ENCODE measurements around the gene AP2S1.

Gene AP2S1

DNA sequence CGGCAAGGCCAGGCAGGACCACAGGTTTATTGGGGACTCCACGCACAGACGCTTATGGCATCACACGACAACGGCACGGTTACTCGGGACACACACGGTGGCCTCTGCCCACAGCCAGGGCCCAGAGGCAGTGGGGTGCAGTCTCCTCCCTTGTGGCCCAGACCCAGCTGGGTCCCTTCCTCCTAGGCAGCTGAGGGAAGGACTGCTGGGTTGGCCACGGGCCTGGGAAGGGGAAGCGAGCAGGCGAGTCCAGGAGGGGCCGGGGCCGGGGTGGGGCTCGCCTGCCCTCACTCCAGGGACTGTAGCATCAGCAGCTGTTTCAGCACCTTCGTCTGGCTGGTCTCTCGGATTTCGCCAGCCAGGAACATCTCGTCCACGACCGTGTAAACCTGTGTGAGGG lies 12.5 kb downstream of the AP2S1 start:
- Histone ChIP-seq H3K79me2 (ENCODE audit: control insufficient read depth, low read length) (0 out of 2 replicates have a peak, but pooled peaks cover 4% of the 10 kb centered on the region), H3F3A (ENCODE audit: control insufficient read depth, insufficient read depth) (peaks cover 3% of the 10 kb centered on the region; the same call in 1 of the 2 replicates), H3K27me3 (ENCODE audit: control insufficient read depth, low read length) (no peaks in the 10 kb centered on the region), H3K9me2 (replicated peaks; ENCODE audit: control insufficient read depth, low read length) (no peaks in the 10 kb centered on the region), H3K4me3 (ENCODE audit: low read length) (no peak overlapping the region), H4K20me1 (ENCODE audit: control insufficient read depth, insufficient read depth, low read depth, low read length) (no peaks in the 10 kb centered on the region), H3K27ac (ENCODE audit: low read depth, low read length) (no peak overlapping the region), H3K9me3 (ENCODE audit: control insufficient read depth, insufficient read depth, low read length) (no peaks in the 10 kb centered on the region), H3K36me3 (ENCODE audit: control insufficient read depth, low read length) (peaks cover 23% of the 10 kb centered on the region), H3K4me1 (ENCODE audit: control insufficient read depth, low read length) (no peaks in the 10 kb centered on the region), H3K4me2 (ENCODE audit: low read length) (no peak overlapping the region)
- no peak for TF ChIP-seq EZH2phosphoT487 (IDR thresholded peaks at IDR 0.05; ENCODE audit: borderline replicate concordance, low read length)
- TF ChIP-seq, protein P1, sequence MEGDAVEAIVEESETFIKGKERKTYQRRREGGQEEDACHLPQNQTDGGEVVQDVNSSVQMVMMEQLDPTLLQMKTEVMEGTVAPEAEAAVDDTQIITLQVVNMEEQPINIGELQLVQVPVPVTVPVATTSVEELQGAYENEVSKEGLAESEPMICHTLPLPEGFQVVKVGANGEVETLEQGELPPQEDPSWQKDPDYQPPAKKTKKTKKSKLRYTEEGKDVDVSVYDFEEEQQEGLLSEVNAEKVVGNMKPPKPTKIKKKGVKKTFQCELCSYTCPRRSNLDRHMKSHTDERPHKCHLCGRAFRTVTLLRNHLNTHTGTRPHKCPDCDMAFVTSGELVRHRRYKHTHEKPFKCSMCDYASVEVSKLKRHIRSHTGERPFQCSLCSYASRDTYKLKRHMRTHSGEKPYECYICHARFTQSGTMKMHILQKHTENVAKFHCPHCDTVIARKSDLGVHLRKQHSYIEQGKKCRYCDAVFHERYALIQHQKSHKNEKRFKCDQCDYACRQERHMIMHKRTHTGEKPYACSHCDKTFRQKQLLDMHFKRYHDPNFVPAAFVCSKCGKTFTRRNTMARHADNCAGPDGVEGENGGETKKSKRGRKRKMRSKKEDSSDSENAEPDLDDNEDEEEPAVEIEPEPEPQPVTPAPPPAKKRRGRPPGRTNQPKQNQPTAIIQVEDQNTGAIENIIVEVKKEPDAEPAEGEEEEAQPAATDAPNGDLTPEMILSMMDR (IDR thresholded peaks at IDR 0.05; ENCODE audit: low read depth, low read length, poor library complexity, severe bottlenecking): no peak

DNA sequence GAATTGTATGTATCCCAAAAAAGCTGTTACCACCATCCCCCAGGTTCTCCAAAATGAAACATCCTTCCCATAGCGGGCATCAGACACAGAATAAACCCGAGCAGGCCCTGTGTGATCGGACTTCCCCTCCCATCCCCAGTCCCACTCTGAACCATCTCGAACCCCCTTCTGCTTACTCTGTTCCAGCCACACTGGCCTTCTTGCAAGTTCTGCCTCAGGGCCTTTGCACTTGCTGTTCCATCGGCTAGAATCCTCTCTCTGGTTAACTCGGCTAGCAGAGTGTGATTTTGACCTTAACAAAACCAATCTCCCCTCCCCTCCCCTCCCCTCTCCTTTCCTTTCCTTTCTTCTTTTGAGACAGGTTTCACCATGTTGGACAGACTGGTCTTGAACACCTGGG lies 15.7 kb downstream of the AP2S1 start:
- Histone ChIP-seq H3K27ac (ENCODE audit: low read depth, low read length) (no peak overlapping the region), H3K27me3 (ENCODE audit: control insufficient read depth, low read length) (no peaks in the 10 kb centered on the region), H3K4me3 (ENCODE audit: low read length) (no peak overlapping the region), H4K20me1 (ENCODE audit: control insufficient read depth, insufficient read depth, low read depth, low read length) (no peaks in the 10 kb centered on the region), H3F3A (ENCODE audit: control insufficient read depth, insufficient read depth) (no peaks in the 10 kb centered on the region), H3K4me2 (ENCODE audit: low read length) (no peak overlapping the region), H3K9me2 (replicated peaks; ENCODE audit: control insufficient read depth, low read length) (no peaks in the 10 kb centered on the region), H3K79me2 (ENCODE audit: control insufficient read depth, low read length) (0 out of 2 replicates have a peak, but pooled peaks cover 2% of the 10 kb centered on the region), H3K4me1 (ENCODE audit: control insufficient read depth, low read length) (no peaks in the 10 kb centered on the region), H3K9me3 (ENCODE audit: control insufficient read depth, insufficient read depth, low read length) (no peaks in the 10 kb centered on the region), H3K36me3 (ENCODE audit: control insufficient read depth, low read length) (peaks cover 17% of the 10 kb centered on the region)
- TF ChIP-seq, protein P1 (IDR thresholded peaks at IDR 0.05; ENCODE audit: low read depth, low read length, poor library complexity, severe bottlenecking): no peak
- TF ChIP-seq EZH2phosphoT487 (IDR thresholded peaks at IDR 0.05; ENCODE audit: borderline replicate concordance, low read length): no peak

DNA sequence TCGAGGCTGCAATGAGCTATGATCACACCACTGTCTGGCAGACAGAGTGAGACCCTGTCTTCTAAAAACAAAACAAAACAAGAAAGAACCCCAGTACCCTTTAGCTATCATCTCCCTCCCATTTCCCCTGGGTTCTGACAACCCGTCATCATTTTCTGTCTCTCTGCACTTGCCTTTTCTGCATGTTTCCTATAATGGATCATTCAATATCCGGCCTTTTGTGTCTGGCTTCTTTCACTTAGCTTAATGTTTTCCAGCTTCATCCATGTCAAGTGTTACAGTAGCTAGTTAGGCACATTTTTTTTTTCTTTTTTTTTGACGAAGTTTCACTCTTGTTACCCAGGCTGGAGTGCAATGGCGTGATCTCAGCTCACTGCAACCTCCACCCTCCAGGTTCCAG lies 16.5 kb downstream of the AP2S1 start:
- no peak overlapping the region for H3K4me2 ChIP-seq (ENCODE audit: low read length)
- H3K36me3 ChIP-seq (ENCODE audit: control insufficient read depth, low read length): peaks cover 9% of the 10 kb centered on the region; the same call in 1 of the 2 replicates
- no peaks in the 10 kb centered on the region for H3K9me3 ChIP-seq (ENCODE audit: control insufficient read depth, insufficient read depth, low read length)
- H3K27me3 ChIP-seq (ENCODE audit: control insufficient read depth, low read length): no peaks in the 10 kb centered on the region
- no peak overlapping the region for H3K27ac ChIP-seq (ENCODE audit: low read depth, low read length)
- H4K20me1 ChIP-seq (ENCODE audit: control insufficient read depth, insufficient read depth, low read depth, low read length): no peaks in the 10 kb centered on the region
- TF ChIP-seq, protein P1 (IDR thresholded peaks at IDR 0.05; ENCODE audit: low read depth, low read length, poor library complexity, severe bottlenecking): no peak
- no peak for TF ChIP-seq EZH2phosphoT487 (IDR thresholded peaks at IDR 0.05; ENCODE audit: borderline replicate concordance, low read length)
- H3F3A ChIP-seq (ENCODE audit: control insufficient read depth, insufficient read depth): no peaks in the 10 kb centered on the region
- H3K79me2 ChIP-seq (ENCODE audit: control insufficient read depth, low read length): no peaks in the 10 kb centered on the region
- no peaks in the 10 kb centered on the region for H3K4me1 ChIP-seq (ENCODE audit: control insufficient read depth, low read length)
- no peak overlapping the region for H3K4me3 ChIP-seq (ENCODE audit: low read length)
- H3K9me2 ChIP-seq (replicated peaks; ENCODE audit: control insufficient read depth, low read length): no peaks in the 10 kb centered on the region

Data from DOHH2 (cell line).